Measurements from ENCODE around the gene MYO3A.

DNA sequence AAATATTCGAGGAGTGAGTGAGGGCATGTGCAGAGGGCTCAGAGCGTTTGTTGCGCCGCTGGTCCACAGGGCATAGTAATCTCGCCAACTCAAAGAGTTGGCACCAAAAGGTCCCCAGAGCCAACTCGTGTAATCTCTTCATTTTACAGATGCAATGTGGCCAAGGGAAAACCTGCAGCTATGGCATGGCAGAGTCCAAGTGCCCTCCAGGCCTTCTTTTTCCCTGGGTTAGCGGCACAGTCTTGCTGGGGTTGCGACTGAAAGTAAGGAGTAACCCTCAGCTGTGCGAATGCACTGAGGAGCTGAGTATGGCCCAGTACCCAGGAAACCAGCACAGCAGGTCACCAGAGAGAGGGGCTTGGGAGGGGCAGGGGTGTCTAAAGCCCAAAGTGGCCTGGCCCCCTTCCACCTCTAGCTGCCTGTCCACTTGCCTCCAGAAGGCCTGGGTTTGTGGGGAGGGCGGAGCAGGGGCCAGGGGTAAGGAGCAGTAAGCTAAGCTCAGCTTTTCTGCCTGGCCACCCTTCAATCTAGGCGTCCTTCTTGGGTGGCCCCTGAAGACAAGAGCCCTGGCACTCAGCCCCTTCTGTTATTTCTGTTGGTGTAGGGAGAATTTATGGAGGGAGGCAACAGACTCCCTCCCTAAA is 279.2 kb downstream of the MYO3A start:
- TF ChIP-seq, protein P1, sequence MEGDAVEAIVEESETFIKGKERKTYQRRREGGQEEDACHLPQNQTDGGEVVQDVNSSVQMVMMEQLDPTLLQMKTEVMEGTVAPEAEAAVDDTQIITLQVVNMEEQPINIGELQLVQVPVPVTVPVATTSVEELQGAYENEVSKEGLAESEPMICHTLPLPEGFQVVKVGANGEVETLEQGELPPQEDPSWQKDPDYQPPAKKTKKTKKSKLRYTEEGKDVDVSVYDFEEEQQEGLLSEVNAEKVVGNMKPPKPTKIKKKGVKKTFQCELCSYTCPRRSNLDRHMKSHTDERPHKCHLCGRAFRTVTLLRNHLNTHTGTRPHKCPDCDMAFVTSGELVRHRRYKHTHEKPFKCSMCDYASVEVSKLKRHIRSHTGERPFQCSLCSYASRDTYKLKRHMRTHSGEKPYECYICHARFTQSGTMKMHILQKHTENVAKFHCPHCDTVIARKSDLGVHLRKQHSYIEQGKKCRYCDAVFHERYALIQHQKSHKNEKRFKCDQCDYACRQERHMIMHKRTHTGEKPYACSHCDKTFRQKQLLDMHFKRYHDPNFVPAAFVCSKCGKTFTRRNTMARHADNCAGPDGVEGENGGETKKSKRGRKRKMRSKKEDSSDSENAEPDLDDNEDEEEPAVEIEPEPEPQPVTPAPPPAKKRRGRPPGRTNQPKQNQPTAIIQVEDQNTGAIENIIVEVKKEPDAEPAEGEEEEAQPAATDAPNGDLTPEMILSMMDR (IDR thresholded peaks at IDR 0.05) = no peak
- no peak for TF ChIP-seq EZH2 (IDR thresholded peaks at IDR 0.05; ENCODE audit: borderline replicate concordance, insufficient read depth, low read depth, low read length, poor library complexity, severe bottlenecking)

Measured in B cell (primary cell).